ENCODE measurements around the gene PDZK1IP1. TPM values are rescaled to one million over a fixed set of nuclear protein-coding genes. Genes with fewer than 3 reads are reported as not detected.

PDZK1IP1 gene
- total RNA-seq, 1 donor from 2014 or later = not detected

DNA sequence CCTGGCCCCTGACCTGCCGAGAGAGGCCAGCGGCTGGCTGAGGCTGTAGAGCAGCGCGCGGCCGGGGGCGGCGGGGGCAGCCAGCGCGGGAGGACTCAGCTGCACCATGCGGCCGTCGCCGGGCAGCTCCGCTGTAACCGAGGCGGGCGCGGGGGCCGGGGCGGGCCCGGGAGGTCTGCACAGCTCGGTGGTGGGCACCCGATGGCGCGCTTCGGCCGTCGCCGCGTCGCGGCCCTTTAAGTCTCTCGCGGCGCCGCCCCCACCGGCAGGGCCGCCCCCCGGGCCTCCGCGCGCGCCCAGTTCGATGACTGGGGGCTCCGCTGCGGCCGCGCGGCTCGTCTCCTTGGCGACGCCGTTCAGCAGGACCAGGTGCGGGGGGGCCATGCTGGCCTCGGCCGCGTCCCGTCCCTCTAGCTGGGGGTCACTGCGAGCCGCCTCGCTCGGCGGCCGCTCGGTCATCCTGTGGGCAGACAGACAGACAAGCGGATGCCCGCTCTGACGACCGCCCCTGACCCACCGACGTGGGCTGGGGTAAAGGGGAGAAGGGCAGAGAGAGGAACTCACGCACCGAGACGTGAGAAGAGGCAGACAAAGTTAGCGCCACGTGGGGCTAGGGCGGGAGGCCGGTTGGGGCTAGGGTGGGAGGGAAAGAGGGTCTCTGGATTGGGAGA is 35.7 kb upstream of the PDZK1IP1 start:
- H3K27me3 Mint-ChIP-seq = peaks cover 50% of the 10 kb centered on the region

DNA sequence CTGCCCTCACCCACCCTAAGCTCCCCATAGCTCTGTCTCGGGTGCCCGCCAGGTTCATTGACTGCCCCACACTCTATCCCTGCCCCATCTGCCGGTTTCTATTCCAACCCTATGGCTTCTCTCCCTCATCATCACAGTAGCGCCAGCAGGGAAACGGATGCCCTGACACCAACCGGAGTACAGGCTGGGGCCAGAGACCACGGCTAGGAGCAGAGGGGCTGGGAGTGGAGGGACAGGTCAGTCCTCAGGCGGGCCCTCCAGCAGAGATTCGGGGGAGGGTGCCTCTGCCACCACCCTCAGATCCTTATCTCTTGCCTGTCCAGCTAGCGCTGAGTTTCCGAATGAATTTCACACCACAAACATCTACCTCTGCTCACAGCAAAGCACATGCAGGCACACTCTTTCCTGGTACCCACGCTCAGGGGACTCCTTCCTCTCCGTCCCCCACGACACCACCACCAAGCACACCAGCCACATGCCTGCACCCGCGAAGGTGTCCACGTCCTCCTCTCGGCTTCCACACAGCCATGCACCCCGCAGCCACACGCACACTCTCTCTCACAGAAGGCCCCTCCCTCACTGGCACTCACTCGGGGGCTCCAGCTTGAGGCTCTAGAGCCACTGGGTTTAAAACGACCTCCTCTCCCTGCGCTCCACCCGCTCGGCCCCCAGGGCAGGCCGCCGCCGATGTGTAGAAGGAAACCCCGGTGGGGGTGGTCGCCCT is 35.0 kb upstream of the PDZK1IP1 start:
- no peaks in the 10 kb centered on the region for H3K9me3 Mint-ChIP-seq
- H3K27me3 Mint-ChIP-seq = peaks cover 43% of the 10 kb centered on the region
- DNase-seq (ENCODE audit: extremely low spot score, unreplicated experiment) = no peak
- TF ChIP-seq, protein P1, sequence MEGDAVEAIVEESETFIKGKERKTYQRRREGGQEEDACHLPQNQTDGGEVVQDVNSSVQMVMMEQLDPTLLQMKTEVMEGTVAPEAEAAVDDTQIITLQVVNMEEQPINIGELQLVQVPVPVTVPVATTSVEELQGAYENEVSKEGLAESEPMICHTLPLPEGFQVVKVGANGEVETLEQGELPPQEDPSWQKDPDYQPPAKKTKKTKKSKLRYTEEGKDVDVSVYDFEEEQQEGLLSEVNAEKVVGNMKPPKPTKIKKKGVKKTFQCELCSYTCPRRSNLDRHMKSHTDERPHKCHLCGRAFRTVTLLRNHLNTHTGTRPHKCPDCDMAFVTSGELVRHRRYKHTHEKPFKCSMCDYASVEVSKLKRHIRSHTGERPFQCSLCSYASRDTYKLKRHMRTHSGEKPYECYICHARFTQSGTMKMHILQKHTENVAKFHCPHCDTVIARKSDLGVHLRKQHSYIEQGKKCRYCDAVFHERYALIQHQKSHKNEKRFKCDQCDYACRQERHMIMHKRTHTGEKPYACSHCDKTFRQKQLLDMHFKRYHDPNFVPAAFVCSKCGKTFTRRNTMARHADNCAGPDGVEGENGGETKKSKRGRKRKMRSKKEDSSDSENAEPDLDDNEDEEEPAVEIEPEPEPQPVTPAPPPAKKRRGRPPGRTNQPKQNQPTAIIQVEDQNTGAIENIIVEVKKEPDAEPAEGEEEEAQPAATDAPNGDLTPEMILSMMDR (conservative IDR thresholded peaks at IDR 0.05) = no peak
- no peak overlapping the region for H3K4me3 Mint-ChIP-seq
- no peaks in the 10 kb centered on the region for H3K36me3 Mint-ChIP-seq
- no peaks in the 10 kb centered on the region for H3K4me1 Mint-ChIP-seq (ENCODE audit: unreplicated experiment)
- H3K27ac Mint-ChIP-seq = no peak overlapping the region

More for the DNA sequence above, 35.7 kb upstream of the PDZK1IP1 start:
- Mint-ChIP-seq H3K27ac (no peak overlapping the region), H3K4me1 (ENCODE audit: unreplicated experiment) (no peaks in the 10 kb centered on the region), H3K9me3 (no peaks in the 10 kb centered on the region), H3K36me3 (no peaks in the 10 kb centered on the region), H3K4me3 (peak overlapping the region; percentile 75)
- TF ChIP-seq, protein P1 (conservative IDR thresholded peaks at IDR 0.05) = no peak
- DNase-seq (ENCODE audit: extremely low spot score, unreplicated experiment) = no peak

DNA sequence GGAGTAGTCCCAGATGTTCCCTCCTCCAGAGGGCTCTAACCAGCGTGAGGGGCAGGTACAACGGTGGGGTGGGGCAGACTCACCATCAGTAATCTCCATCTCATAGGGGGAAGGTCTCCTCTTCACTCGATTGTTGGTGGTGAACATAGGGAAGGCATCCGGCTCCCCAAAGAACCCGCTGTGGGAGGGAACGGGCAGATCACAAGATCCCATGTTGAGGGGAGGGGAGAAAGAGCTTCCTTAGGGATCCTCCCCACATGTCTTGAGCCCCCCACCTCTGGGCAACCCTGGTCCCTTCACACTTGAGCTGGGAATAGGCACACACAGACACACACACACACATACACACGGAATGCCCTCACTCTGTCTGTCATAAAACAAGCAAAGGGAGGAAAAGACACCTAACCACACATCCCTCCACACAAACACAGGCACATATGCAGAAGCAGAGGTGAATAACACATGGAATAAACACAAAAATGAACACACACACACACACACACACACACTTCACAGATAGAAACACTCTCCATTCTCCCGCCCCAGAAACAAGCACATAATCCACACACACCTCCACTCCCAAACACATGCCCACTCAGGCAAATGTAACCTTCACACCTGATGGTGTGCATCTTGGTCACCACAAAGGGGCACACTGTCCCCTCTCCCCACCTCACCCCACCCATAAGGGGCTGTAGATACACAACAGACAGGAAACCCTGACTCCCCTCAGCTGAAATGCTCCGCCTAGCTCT is 34.3 kb upstream of the PDZK1IP1 start:
- no peak overlapping the region for H3K27ac Mint-ChIP-seq
- no peak overlapping the region for H3K4me3 Mint-ChIP-seq
- no peaks in the 10 kb centered on the region for H3K9me3 Mint-ChIP-seq
- TF ChIP-seq, protein P1 (conservative IDR thresholded peaks at IDR 0.05) = no peak
- peaks cover 38% of the 10 kb centered on the region for H3K27me3 Mint-ChIP-seq
- no peaks in the 10 kb centered on the region for H3K4me1 Mint-ChIP-seq (ENCODE audit: unreplicated experiment)
- no peaks in the 10 kb centered on the region for H3K36me3 Mint-ChIP-seq
- DNase-seq (ENCODE audit: extremely low spot score, unreplicated experiment) = no peak

DNA sequence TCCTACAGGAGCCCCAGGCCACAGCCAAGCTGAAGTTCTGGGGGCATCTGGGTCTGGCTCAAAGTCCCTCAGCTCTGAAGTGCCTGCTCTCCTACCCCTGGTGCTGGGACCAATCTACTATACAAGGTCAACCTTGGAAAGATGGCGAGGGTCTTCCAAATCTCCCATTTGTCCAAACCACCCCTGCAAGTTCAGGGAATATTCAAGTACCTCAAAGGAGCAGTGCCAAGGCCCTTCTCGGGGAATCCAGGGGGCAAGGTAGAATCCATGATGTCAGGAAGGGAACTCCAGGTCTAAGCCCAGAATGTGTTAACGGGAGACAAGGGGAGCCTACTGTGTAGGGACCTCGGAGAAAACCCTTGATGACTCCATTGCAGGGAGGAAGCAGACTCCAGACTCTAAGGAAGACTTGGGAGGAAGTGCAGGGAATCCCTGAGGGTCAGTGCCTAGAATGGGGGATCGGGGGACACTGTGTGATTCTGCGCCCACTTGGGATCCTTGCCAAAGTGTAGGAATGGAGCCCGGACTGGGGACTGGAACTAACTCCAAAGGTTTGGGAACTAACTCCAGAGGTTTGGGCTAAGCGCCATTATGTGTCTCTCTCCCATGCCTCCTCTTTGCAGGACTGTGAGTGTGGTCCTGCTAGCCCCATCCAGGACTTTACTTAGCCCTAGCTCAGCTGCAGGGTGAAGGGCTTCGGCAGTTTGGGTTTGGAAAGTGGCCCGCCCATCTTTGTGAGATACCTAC is 33.5 kb upstream of the PDZK1IP1 start:
- peaks cover 37% of the 10 kb centered on the region for H3K27me3 Mint-ChIP-seq
- H3K9me3 Mint-ChIP-seq = no peaks in the 10 kb centered on the region
- no peak overlapping the region for H3K4me3 Mint-ChIP-seq
- no peaks in the 10 kb centered on the region for H3K4me1 Mint-ChIP-seq (ENCODE audit: unreplicated experiment)
- DNase-seq (ENCODE audit: extremely low spot score, unreplicated experiment) = no peak
- TF ChIP-seq, protein P1 (conservative IDR thresholded peaks at IDR 0.05) = no peak
- H3K36me3 Mint-ChIP-seq = no peaks in the 10 kb centered on the region
- no peak overlapping the region for H3K27ac Mint-ChIP-seq

DNA sequence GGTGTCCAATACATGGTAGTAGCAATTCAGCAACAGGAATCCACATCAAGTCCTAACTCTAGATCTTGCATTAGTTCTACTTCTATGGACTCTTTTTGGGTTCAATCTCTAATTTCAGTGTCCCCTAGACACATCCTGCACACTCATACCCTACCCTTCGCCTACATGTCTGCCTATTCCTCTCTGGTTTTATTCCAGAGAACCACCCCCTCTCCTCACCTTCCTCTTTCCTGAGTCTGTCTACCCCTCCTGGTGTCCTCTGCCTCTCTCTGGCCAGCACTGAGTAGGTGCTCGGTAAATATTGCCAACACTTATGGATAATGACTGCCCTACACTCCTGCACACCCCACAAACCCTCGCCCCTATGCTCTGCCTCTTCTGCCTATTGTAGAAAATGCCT is 32.6 kb upstream of the PDZK1IP1 start:
- peaks cover 28% of the 10 kb centered on the region for H3K27me3 Mint-ChIP-seq
- no peak overlapping the region for H3K4me3 Mint-ChIP-seq
- H3K36me3 Mint-ChIP-seq = no peaks in the 10 kb centered on the region
- H3K27ac Mint-ChIP-seq = no peak overlapping the region
- TF ChIP-seq, protein P1 (conservative IDR thresholded peaks at IDR 0.05) = no peak
- DNase-seq (ENCODE audit: extremely low spot score, unreplicated experiment) = no peak
- H3K9me3 Mint-ChIP-seq = no peaks in the 10 kb centered on the region
- no peaks in the 10 kb centered on the region for H3K4me1 Mint-ChIP-seq (ENCODE audit: unreplicated experiment)
